GM18502 (cell line): Measurements from ENCODE around the gene PJA2.
"Not testable (repeated sequence)": the region's sequence is repeated elsewhere in the genome, so short reads cannot be mapped to it uniquely, and the experiment has no call there.

Experiments
- ATAC-seq: cut with Tn5 transposase; IDR thresholded peaks from one replicate; pipeline ENCODE4 v1.9.1; 2021; ENCODE audit warnings: mild to moderate bottlenecking; ENCODE audit not compliant: unreplicated experiment, poor library complexity

PJA2 gene

DNA sequence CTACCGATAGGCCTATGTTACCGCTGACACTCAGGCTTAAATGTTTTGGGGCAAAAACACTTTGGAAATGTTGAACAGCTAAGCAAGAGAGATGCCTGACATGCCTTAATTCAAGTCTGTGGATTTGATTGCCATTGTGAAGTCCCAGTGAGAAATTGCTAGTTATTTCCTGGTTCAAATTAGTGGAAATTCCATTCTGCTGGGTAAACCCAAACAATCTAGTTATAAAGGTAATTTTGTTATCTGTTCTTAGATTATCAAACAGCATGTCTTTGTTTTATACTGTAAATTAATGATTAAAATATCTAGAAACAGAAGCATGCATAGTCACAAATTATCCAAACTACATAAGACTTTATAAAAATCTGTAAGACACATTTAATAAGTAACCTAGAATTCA is 96.6 kb downstream of the PJA2 start:
- no peak for ATAC-seq

- no peak for ATAC-seq
Observed at GRCh38 chr5:109312695-109313094, 97.1 kb downstream of the PJA2 start.

GRCh38 chr5:109310315-109310714 is 99.5 kb downstream of the PJA2 start:
- ATAC-seq: no peak

- ATAC-seq: no peak
Observed at GRCh38 chr5:109309326-109310063, 100.3 kb downstream of the PJA2 start.

DNA sequence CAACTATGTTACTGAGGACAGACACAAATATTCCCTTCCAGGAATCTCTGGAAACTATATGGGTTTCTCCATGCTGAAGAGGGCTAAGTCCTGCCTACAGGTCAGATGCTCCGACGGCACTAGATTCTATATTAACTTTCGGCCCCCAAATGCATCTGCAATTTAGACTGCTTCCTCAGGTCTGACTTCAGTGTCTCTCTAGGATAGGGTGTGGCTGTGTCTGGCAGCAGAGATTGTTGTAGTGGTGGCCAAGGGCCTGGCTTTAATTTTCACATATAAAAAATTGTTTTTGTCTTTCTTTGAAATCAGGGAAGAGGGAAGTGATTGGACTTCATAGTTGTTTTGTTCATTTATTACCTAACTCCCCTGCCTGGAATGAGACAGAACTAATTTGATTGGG is 101.8 kb downstream of the PJA2 start:
- ATAC-seq: no peak

DNA sequence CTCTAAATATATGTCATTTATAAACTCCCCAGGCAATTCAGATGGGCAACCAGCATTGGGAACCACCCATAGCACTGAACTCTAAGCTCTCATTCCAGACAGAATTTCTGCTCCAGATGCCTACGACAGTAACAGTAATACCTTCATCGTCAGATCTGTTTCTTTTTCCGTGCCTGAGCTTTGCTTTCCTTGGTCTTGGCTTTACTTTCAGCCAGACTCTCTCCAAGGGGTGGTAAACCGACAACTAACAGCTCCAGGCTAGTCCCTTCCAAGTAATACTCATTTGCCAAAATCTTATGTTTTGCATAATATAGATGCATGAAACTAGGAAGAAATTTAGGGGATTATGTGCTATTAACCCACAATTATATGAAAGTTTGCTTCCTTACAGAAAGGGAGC is 102.3 kb downstream of the PJA2 start:
- no peak for ATAC-seq

- ATAC-seq: no peak
Observed at GRCh38 chr5:109305352-109305751, 104.4 kb downstream of the PJA2 start.

DNA sequence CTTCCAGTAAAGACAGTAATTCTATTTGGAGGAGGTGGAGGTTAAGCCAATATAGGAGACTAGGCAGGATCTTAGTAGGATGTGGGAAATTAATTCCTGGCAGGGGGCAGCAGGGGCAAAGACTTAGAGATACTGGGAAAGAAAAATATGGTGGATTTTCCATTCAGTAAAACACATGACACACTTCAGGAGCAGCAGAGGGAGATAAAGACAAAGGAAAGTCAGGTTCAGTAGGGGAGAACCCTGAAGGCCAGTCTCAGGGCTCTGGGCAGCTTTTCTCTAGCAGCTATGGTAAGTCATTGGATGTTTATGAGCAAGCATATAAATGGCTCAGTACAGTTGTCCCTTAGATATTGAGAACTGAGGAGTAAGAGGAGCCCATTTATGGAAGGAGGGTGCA is 105.5 kb downstream of the PJA2 start:
- ATAC-seq: no peak

DNA sequence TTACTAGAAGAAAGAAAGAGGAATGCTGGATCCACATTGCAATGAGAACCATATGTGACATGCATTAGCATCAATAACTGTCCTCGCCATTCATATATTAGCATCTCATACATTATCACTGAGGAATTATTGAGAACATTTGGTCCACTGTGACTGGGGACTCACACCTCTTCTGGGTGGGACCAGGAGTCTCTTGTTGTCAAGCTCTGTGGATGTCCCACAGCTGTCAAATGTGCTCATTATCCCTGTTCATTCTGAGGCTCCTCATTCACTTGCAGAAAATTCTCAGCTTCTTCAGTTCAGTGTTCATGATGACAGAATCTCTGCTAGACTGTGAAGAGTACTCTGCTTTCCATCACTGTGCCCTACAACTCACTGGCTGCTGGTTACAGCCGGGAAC is 109.4 kb downstream of the PJA2 start:
- no peak for ATAC-seq

DNA sequence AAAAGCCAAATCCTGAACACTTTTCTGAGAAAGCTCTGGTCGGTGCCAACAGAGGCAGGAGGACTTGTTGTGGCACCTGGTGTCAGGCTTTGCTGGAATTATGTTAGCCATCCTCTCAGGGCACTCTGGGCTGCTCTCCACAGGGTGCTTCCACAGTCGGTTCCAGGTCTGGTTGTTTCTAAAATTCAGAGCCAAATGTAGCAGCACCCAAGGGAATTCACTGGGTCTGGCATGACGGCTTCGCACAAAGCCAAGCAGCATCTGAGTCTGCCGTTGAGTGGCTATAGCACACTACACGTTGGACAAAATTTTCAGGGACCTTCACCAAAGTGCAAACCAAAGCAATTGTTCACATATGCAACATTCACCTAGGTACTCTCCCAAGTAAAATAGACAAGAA is 110.2 kb downstream of the PJA2 start:
- ATAC-seq: no peak

DNA sequence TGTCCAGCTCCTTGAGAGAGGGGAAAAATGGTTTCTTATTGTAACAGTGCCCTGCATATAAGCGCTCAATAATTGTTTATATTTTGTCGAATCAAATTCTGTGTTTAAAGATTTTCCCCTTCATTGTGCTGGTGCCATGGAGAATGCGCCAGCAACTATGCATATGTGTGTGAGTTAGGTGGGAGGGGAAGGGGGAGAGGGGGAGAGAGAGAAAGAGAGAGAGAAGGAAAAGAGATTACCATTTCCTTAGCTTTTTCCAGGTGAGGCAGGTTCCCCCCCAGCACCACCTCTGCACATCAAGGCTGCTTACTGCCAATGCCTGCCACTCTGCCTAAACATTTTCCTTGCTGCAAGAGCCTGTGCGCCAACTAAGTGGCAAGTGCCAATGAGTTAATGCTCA is 111.0 kb downstream of the PJA2 start:
- no peak for ATAC-seq

DNA sequence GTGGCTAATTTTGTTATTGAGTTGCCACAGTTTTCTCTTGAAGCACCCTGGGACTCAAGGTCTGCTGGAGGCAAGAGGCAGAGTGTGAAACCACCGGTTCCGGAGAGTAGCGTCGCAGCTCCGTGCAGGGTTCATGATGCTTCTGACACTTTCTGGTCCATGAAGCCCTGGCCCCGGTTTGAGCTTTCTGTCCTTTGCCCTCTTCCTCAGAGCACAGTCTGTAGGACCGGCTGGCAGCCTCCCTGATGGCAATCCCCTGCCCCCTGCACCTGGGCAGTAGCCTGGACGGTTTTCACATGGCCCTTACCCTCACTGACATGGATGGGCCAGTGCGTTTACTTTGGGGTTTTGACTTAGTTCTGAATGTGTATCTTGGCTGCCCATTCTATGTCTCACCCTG is 111.9 kb downstream of the PJA2 start:
- ATAC-seq: no peak

GRCh38 chr5:109291090-109291489 is 118.7 kb downstream of the PJA2 start:
- ATAC-seq: no peak

GRCh38 chr5:109290231-109290630 is 119.5 kb downstream of the PJA2 start:
- no peak for ATAC-seq

GRCh38 chr5:109286628-109287027 is 123.1 kb downstream of the PJA2 start:
- not testable (repeated sequence) for ATAC-seq
